Fibroblast of villous mesenchyme (primary cell): ENCODE results near the gene SLC16A3. TPM values are rescaled to one million over a fixed set of nuclear protein-coding genes. Genes with fewer than 3 reads are reported as not detected.

Source experiments
- DNase-seq: peaks from one replicate; pipeline ENCODE4 v3.0.0-alpha.2; 2010; ENCODE audit warnings: low read depth
- H3K4me3 ChIP-seq: 2 replicates; pipeline ENCODE4 v1.5.1; 2011; ENCODE audit warnings: low read depth, mild to moderate bottlenecking, low read length
- total RNA-seq: library from RNA; depleted of rRNA; stranded (reverse); fragments of >200 nt; gene quantifications from 2 replicates; pipeline ENCODE4 v1.2.3, GENCODE V29; 2012
- TF ChIP-seq, protein P1 (sequence below): IDR thresholded peaks from 2 replicates; pipeline ENCODE4 v1.5.1; 2012; ENCODE audit warnings: low read depth, mild to moderate bottlenecking, low read length; ENCODE audit not compliant: insufficient read depth

The SLC16A3 gene
- 131 and 174 TPM in 2 replicates for total RNA-seq

DNA sequence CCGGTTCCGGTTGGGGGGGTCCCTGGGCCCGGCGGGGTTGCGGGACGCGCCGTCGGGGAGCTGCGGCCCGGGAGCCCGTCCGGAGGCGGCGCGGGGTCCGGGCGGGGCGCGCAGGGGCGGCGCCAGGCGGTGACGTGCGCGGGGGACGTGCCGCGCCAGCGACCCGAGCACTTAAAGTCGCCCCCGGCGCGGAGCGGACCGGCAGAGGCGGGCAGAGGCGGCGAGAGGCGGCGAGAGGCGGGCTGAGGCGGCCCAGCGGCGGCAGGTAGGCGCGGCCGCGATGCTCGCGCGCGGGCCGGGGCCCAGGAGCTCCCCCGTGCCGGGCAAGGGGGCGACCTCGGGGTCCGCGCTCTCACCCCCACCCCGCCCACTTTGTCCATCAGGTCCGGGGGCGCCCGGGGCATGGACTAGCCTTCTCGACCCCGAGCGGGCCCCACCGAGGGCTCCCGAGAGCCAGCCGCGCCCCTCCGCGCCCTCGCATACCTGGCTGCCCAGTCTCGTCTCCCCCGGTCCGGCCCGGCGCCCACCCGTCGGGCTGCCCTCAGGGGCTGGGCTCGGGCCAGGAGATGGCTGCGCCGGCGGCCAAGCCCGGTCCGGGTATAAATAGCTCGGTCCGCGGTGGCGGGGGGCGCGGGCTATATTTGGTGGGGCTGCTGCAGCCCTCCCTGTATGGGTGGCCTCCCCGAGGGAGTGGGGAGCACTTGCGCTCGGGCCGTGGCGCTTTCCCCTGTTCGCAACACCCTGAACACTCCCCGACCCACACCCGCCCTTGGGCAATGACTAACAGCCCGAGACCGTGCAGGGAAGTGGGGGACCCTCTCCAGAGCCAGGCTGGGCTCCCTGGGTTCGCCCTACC is at the start of gene SLC16A3:
TSS of gene SLC16A3 (plus strand) at position 201 of the 856 bp plus-strand sequence. CDS start 6,967 bp downstream, outside the sequence.
- TF ChIP-seq, protein P1, sequence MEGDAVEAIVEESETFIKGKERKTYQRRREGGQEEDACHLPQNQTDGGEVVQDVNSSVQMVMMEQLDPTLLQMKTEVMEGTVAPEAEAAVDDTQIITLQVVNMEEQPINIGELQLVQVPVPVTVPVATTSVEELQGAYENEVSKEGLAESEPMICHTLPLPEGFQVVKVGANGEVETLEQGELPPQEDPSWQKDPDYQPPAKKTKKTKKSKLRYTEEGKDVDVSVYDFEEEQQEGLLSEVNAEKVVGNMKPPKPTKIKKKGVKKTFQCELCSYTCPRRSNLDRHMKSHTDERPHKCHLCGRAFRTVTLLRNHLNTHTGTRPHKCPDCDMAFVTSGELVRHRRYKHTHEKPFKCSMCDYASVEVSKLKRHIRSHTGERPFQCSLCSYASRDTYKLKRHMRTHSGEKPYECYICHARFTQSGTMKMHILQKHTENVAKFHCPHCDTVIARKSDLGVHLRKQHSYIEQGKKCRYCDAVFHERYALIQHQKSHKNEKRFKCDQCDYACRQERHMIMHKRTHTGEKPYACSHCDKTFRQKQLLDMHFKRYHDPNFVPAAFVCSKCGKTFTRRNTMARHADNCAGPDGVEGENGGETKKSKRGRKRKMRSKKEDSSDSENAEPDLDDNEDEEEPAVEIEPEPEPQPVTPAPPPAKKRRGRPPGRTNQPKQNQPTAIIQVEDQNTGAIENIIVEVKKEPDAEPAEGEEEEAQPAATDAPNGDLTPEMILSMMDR, result no peak
- H3K4me3 ChIP-seq, result peak within 1 kb of the TSS; percentile 81
- DNase-seq, result peak; percentile 81

DNA sequence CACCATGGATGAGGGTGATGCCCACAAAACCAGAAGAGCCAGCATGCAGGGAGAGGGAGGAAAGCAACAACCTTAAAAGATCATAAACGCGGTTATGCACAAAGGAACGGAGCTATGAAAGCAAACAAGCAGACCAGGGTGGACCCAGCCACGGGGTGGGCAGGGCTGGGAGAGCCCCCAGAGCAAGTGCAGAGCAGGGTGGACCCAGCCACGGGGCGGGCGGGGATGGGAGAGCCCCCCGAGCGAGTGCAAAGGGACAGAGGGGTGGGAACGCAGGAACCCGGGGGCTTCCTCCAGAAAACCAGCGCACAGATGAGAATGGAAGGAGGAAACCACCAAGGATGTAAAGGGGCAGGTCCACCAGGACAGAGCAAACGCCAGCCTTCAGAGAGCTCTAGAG is 49.4 kb upstream of the SLC16A3 start:
- H3K4me3 ChIP-seq, result no peak overlapping the region
- TF ChIP-seq, protein P1, result no peak
- DNase-seq, result no peak

DNA sequence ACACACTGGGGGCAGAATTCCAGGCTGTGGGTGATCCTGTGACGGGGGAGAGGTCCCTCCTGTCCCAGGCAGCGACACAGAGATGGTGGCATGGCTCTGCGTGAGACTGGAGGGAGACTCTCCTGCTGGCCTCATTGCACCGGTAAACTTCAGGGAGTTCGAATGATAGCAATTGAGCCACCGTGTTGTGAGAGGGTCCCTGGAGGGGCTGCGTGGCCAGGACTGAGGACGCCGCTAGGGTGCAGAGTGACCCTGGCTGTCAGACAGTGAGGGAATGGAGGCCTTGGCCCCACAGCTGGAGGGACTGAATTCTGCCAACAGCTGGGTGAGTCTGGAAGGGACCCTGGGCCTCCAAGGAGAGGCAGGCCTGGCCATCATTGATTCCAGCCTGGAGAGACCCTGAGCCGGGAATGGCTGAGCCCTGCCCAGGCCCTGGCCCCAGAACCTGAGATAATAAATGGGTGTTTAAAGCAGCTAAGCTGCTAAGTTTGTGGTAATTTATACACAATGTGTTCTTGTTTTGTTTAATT is 48.8 kb upstream of the SLC16A3 start:
- no peak for DNase-seq
- TF ChIP-seq, protein P1, result no peak
- H3K4me3 ChIP-seq, result no peak overlapping the region

DNA sequence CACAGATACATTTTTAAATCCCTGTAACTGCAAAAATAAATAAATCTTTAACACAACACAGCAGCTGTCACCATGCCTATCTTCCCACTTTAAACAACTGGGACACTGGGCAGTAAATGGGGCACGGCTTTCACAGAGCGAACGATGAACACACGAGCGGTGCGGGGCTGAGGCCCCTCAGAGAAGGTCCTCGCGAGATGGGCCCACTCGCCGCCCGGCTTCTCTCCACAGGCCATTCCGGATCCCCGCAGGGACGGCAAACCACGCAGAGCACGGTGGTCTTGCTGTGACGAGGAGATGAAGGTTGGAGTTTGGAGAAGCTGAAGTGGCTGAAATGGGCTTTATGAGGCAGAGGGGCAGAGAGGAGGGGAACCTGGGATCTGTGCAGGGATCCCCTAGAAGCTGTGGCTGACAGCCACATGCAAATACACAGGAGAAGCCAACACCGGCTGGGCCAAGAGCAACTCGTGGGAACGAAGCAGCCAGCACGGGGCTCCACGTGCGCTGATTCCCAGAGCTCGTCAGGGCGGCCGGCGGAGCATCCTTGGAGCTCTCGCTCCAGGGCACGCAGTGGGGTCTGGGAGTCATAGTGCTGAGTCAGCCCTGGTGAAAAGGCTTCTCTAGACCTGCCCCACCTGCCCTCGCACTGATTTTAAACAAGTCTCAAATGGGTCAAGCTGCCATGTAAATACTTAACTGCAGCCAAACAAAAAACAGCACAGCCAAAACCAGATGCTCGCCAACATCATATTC is 47.9 kb upstream of the SLC16A3 start:
- no peak for DNase-seq
- no peak overlapping the region for H3K4me3 ChIP-seq
- TF ChIP-seq, protein P1, result no peak

DNA sequence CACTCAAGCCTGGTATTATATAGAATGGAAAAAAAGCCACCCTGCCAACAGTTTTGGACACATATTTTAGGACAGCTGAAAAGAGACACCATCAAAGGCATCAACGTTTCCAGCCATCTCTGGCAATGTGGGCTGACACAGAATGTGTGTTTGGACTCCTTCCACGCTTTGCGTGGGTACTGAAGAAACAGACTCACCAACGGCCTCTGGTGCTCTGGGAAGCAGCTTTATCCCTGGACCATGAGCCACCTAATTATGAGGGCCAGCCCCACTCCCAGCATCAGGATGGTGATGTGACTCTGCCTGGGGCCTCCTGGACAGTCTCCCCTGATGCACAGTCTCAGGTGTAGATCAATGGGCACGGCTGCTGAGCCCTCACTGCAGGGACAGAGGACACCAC is 44.1 kb upstream of the SLC16A3 start:
- H3K4me3 ChIP-seq, result no peak overlapping the region
- no peak for DNase-seq
- TF ChIP-seq, protein P1, result no peak

DNA sequence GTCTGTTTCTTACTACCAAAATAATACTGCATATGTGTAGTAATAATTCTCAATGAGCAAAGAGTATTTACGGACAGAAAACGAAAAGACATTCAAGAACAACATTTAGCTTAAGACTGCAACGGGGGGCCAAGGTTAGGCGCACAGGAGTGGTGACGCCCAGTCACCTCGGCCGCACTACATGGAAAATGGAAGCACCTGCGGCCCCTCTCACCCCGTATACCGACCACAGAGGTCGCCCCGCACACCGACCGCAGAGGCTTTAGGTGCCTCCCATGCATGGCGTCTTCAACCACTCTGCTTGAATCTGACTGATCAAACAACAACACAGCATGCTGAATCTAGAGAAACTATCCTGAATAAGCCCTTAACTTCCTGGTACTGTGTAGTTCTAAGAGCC is 42.6 kb upstream of the SLC16A3 start:
- TF ChIP-seq, protein P1, result no peak
- no peak overlapping the region for H3K4me3 ChIP-seq
- no peak for DNase-seq
